ENCODE data around the gene SPAG5.
A peak's percentile ranks its signal among the peaks of the same experiment; 100 is the strongest.
"Not testable (repeated sequence)": the region's sequence is repeated elsewhere in the genome, so short reads cannot be mapped to it uniquely, and the experiment has no call there.

The SPAG5 gene

GRCh38 chr17:28612531-28612930 is 13.7 kb upstream of the SPAG5 start:
- DNase-seq = no peak

GRCh38 chr17:28610376-28610775 is 11.6 kb upstream of the SPAG5 start:
- DNase-seq = no peak

GRCh38 chr17:28604031-28604430 is 5.2 kb upstream of the SPAG5 start:
- not testable (repeated sequence) for DNase-seq

GRCh38 chr17:28599311-28600184 is 723 bp upstream of the SPAG5 start:
- DNase-seq = peak; percentile 52

GRCh38 chr17:28598389-28598788 is 436 bp downstream of the SPAG5 start:
- no peak for DNase-seq

- DNase-seq = no peak
Measured at GRCh38 chr17:28597606-28598383, 1.0 kb downstream of the SPAG5 start.

GRCh38 chr17:28592260-28592659 is 6.6 kb downstream of the SPAG5 start:
- no peak for DNase-seq

- DNase-seq = no peak
Measured at GRCh38 chr17:28585851-28586250, 13.0 kb downstream of the SPAG5 start.

- no peak for DNase-seq
Measured at GRCh38 chr17:28584434-28584833, 14.4 kb downstream of the SPAG5 start.

GRCh38 chr17:28582513-28582912 is 16.3 kb downstream of the SPAG5 start:
- DNase-seq = no peak

GRCh38 chr17:28580959-28581358 is 17.9 kb downstream of the SPAG5 start:
- DNase-seq = no peak

- no peak for DNase-seq
Measured at GRCh38 chr17:28579526-28579925, 19.3 kb downstream of the SPAG5 start.

- DNase-seq = no peak
Measured at GRCh38 chr17:28578246-28579195, 20.3 kb downstream of the SPAG5 start.

- no peak for DNase-seq
Measured at GRCh38 chr17:28577466-28577824, 21.4 kb downstream of the SPAG5 start.

- DNase-seq = peak; percentile 97
Measured at GRCh38 chr17:28576758-28577465, 21.9 kb downstream of the SPAG5 start, which contains the start of gene ALDOC. Gene ALDOC, minus strand, starts transcription at chr17:28576895. Its CDS starts 1,363 bp downstream, at chr17:28575532.

- DNase-seq = not testable (repeated sequence)
Measured at GRCh38 chr17:28576016-28576415, 22.8 kb downstream of the SPAG5 start.

- DNase-seq = no peak
Measured at GRCh38 chr17:28575126-28575795, 23.6 kb downstream of the SPAG5 start.

GRCh38 chr17:28574526-28574925 is 24.3 kb downstream of the SPAG5 start:
- DNase-seq = no peak

- no peak for DNase-seq
Measured at GRCh38 chr17:28573966-28574480, 24.8 kb downstream of the SPAG5 start.

- no peak for DNase-seq
Measured at GRCh38 chr17:28573521-28573920, 25.3 kb downstream of the SPAG5 start.

GRCh38 chr17:28573040-28573380 is 25.8 kb downstream of the SPAG5 start:
- no peak for DNase-seq
